ENCODE measurements around the gene CFAP61. TPM values are rescaled to one million over a fixed set of nuclear protein-coding genes. Genes with fewer than 3 reads are reported as not detected.

Gene CFAP61
- total RNA-seq, 1 donor from 2014 or later, result not detected

- DNase-seq (ENCODE audit: low spot score) (no peak), ATAC-seq (no peak)
Measured at GRCh38 chr20:20161611-20162010, 109.3 kb downstream of the CFAP61 start.

- DNase-seq (ENCODE audit: low spot score) (no peak), ATAC-seq (no peak)
Measured at GRCh38 chr20:20167698-20168097, 115.4 kb downstream of the CFAP61 start.

- no peak for DNase-seq (ENCODE audit: low spot score)
- ATAC-seq, result no peak
Measured at GRCh38 chr20:20173254-20173653, 120.9 kb downstream of the CFAP61 start.

GRCh38 chr20:20174089-20174835 lies 121.9 kb downstream of the CFAP61 start:
- DNase-seq (ENCODE audit: low spot score) (no peak), ATAC-seq (no peak)

- ATAC-seq (no peak), DNase-seq (ENCODE audit: low spot score) (no peak)
Measured at GRCh38 chr20:20181322-20181721, 129.0 kb downstream of the CFAP61 start.

GRCh38 chr20:20184149-20184548 lies 131.8 kb downstream of the CFAP61 start:
- no peak for DNase-seq (ENCODE audit: low spot score)

GRCh38 chr20:20184706-20185105 lies 132.4 kb downstream of the CFAP61 start:
- DNase-seq (ENCODE audit: low spot score), result no peak
- ATAC-seq, result no peak

More at GRCh38 chr20:20184149-20184548, 131.8 kb downstream of the CFAP61 start:
- ATAC-seq, result no peak

GRCh38 chr20:20188647-20189046 lies 136.3 kb downstream of the CFAP61 start:
- DNase-seq (ENCODE audit: low spot score), result no peak
- no peak for ATAC-seq

- DNase-seq (ENCODE audit: low spot score) (no peak), ATAC-seq (no peak)
Measured at GRCh38 chr20:20192366-20192765, 140.0 kb downstream of the CFAP61 start.

GRCh38 chr20:20195021-20195705 lies 142.8 kb downstream of the CFAP61 start:
- no peak for DNase-seq (ENCODE audit: low spot score)
- ATAC-seq, result no peak

- no peak for ATAC-seq
- DNase-seq (ENCODE audit: low spot score), result no peak
Measured at GRCh38 chr20:20196610-20197009, 144.3 kb downstream of the CFAP61 start.

- ATAC-seq (no peak), DNase-seq (ENCODE audit: low spot score) (no peak)
Measured at GRCh38 chr20:20198011-20198410, 145.7 kb downstream of the CFAP61 start.

- ATAC-seq (no peak), DNase-seq (ENCODE audit: low spot score) (no peak)
Measured at GRCh38 chr20:20199361-20200160, 147.2 kb downstream of the CFAP61 start.

- ATAC-seq (no peak), DNase-seq (ENCODE audit: low spot score) (no peak)
Measured at GRCh38 chr20:20201124-20201523, 148.8 kb downstream of the CFAP61 start.

GRCh38 chr20:20201639-20202038 lies 149.3 kb downstream of the CFAP61 start:
- ATAC-seq, result no peak
- no peak for DNase-seq (ENCODE audit: low spot score)

- no peak for DNase-seq (ENCODE audit: low spot score)
- no peak for ATAC-seq
Measured at GRCh38 chr20:20202768-20203167, 150.4 kb downstream of the CFAP61 start.

- ATAC-seq (no peak), DNase-seq (ENCODE audit: low spot score) (no peak)
Measured at GRCh38 chr20:20203784-20204183, 151.5 kb downstream of the CFAP61 start.

GRCh38 chr20:20204256-20204655 lies 151.9 kb downstream of the CFAP61 start:
- no peak for DNase-seq (ENCODE audit: low spot score)
- ATAC-seq, result no peak

- DNase-seq (ENCODE audit: low spot score), result no peak
- ATAC-seq, result no peak
Measured at GRCh38 chr20:20205141-20205861, 153.0 kb downstream of the CFAP61 start.

GRCh38 chr20:20205862-20206236 lies 153.5 kb downstream of the CFAP61 start:
- ATAC-seq, result no peak
- no peak for DNase-seq (ENCODE audit: low spot score)

GRCh38 chr20:20206788-20207187 lies 154.5 kb downstream of the CFAP61 start:
- ATAC-seq, result no peak

More at GRCh38 chr20:20206788-20207187, 154.5 kb downstream of the CFAP61 start:
- no peak for DNase-seq (ENCODE audit: low spot score)

Data from left lobe of liver (tissue), 2 donors.